ENCODE results near the gene CAMKK2. TPM values are rescaled to one million over a fixed set of nuclear protein-coding genes. Genes with fewer than 3 reads are reported as not detected.
A peak's percentile ranks its signal among the peaks of the same experiment; 100 is the strongest.

Gene CAMKK2
- total and polyA plus RNA-seq, 4 donors = 10.5 to 26.0 (median 20.5) TPM

DNA sequence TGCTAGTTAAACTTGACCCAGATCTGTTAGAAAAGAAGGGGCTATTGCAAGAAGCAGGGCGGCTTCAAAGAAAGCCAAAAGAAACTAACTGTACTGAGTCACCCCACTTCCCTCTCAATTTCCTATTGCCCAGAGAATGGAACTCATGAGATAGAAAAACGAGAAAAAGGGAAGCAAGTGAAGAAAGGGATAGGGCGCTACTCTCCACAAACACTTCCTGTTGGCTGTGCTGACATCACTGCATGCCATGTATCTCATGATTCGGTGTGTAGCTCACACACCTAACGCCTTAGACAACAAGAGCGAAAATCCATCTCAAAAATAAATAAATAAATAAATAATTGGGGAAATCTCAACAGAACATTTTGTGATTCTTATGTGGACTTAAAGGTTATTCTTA is 99.6 kb downstream of the CAMKK2 start:
- Histone ChIP-seq H3K4me3 (ENCODE audit: low read depth in 1 of 3, low read length in 3 of 3) (no peak overlapping the region), H3K27me3 (ENCODE audit: control insufficient read depth in 4 of 4, insufficient read depth in 4 of 4, low read length in 3 of 4) (no peaks in the 10 kb centered on the region), H3K9ac (ENCODE audit: low read depth in 1 of 2, low read length in 2 of 2) (no peak overlapping the region), H3K36me3 (ENCODE audit: control insufficient read depth in 4 of 4, insufficient read depth in 3 of 4, low read depth in 1 of 4, low read length in 3 of 4) (no peaks in the 10 kb centered on the region), H3K9me3 (ENCODE audit: control insufficient read depth in 4 of 4, low read length in 3 of 4) (no peaks in the 10 kb centered on the region), H3K4me1 (ENCODE audit: control insufficient read depth in 4 of 4, insufficient read depth in 4 of 4, low read length in 3 of 4) (no peaks in the 10 kb centered on the region), H3K27ac (ENCODE audit: low read depth in 1 of 2, low read length in 2 of 2) (no peak overlapping the region)
- 77% methylated on average over 6 of the region's 6 CpGs for WGBS
- TF ChIP-seq RXRA (IDR thresholded peaks at IDR 0.05) (no peak), TAF1 (conservative IDR thresholded peaks at IDR 0.05) (no peak)
- no peak for DNase-seq (ENCODE audit: low spot score)

GRCh38 chr12:121191151-121191550 is 105.4 kb downstream of the CAMKK2 start:
- H3K9ac ChIP-seq (ENCODE audit: low read depth in 1 of 2, low read length in 2 of 2) = no peak overlapping the region
- H3K27me3 ChIP-seq (ENCODE audit: control insufficient read depth in 4 of 4, insufficient read depth in 4 of 4, low read length in 3 of 4) = no peaks in the 10 kb centered on the region
- no peak overlapping the region for H3K4me3 ChIP-seq (ENCODE audit: low read depth in 1 of 3, low read length in 3 of 3)
- 96% methylated on average over 3 of the region's 3 CpGs for WGBS
- no peaks in the 10 kb centered on the region for H3K36me3 ChIP-seq (ENCODE audit: control insufficient read depth in 4 of 4, insufficient read depth in 3 of 4, low read depth in 1 of 4, low read length in 3 of 4)
- no peaks in the 10 kb centered on the region for H3K9me3 ChIP-seq (ENCODE audit: control insufficient read depth in 4 of 4, low read length in 3 of 4)
- no peak for DNase-seq (ENCODE audit: low spot score)
- H3K27ac ChIP-seq (ENCODE audit: low read depth in 1 of 2, low read length in 2 of 2) = peak overlapping the region; percentile 16 to 38
- TF ChIP-seq, protein P1, sequence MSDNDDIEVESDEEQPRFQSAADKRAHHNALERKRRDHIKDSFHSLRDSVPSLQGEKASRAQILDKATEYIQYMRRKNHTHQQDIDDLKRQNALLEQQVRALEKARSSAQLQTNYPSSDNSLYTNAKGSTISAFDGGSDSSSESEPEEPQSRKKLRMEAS (IDR thresholded peaks at IDR 0.05) = no peak
- no peak for TF ChIP-seq RAD21 (IDR thresholded peaks at IDR 0.05)
- TF ChIP-seq CTCF (IDR thresholded peaks at IDR 0.05; ENCODE audit: low read depth, low read length, missing input control) = no peak
- no peak for TF ChIP-seq TAF1 (conservative IDR thresholded peaks at IDR 0.05)
- TF ChIP-seq REST (IDR thresholded peaks at IDR 0.05) = no peak
- TF ChIP-seq GABPA (IDR thresholded peaks at IDR 0.05 in 1 of 2, conservative IDR thresholded peaks at IDR 0.05 in 1 of 2) = no peak
- TF ChIP-seq ZBTB33 (IDR thresholded peaks at IDR 0.05) = no peak
- TF ChIP-seq HNF4G (IDR thresholded peaks at IDR 0.05) = no peak
- no peak for TF ChIP-seq HNF4A (conservative IDR thresholded peaks at IDR 0.05)
- TF ChIP-seq ATF3 (IDR thresholded peaks at IDR 0.05) = no peak
- TF ChIP-seq YY1 (IDR thresholded peaks at IDR 0.05) = no peak
- TF ChIP-seq SP1 (IDR thresholded peaks at IDR 0.05) = no peak
- no peak for TF ChIP-seq FOXA2 (IDR thresholded peaks at IDR 0.05)
- TF ChIP-seq EGR1 (IDR thresholded peaks at IDR 0.05; ENCODE audit: low read depth in 2 of 2) = no peak
- no peak for TF ChIP-seq JUND (IDR thresholded peaks at IDR 0.05)
- TF ChIP-seq NR2F2 (IDR thresholded peaks at IDR 0.05) = no peak
- TF ChIP-seq FOXA1 (IDR thresholded peaks at IDR 0.05) = no peak
- no peak for TF ChIP-seq RXRA (IDR thresholded peaks at IDR 0.05)
- H3K4me1 ChIP-seq (ENCODE audit: control insufficient read depth in 4 of 4, insufficient read depth in 4 of 4, low read length in 3 of 4) = no peaks in the 10 kb centered on the region

Measured in liver (tissue), 9 donors.